ENCODE measurements around the gene CAPN2.
"Not testable (repeated sequence)": the region's sequence is repeated elsewhere in the genome, so short reads cannot be mapped to it uniquely, and the experiment has no call there.

CAPN2 gene

DNA sequence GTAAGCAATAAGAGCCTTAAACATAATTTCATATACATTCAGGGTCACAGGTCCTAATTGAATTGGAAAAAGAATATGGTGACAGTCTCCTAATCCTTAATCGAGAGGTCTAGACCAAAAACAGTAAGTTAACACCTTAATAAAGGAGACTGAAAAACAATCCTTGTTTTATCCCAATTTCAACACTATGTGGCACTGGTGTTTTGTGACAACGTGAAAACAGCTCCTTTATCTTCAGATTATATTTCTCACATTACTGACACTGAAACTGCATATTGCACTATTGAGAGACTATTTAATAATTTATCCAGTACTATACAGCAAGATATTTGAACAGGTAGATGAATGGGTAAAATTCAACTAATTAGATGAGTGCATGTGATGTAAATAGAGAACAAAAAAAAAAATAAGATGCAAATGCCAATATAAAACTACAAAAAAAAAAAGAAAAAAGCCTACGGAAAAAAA is 99.3 kb downstream of the CAPN2 start:
- no peak for DNase-seq (ENCODE audit: insufficient read length, low spot score)
- peak; percentile 86 for TF ChIP-seq CTCF (IDR thresholded peaks at IDR 0.05; ENCODE audit: insufficient read depth, missing control alignments)
- peak; percentile 99 for FAIRE-seq

DNA sequence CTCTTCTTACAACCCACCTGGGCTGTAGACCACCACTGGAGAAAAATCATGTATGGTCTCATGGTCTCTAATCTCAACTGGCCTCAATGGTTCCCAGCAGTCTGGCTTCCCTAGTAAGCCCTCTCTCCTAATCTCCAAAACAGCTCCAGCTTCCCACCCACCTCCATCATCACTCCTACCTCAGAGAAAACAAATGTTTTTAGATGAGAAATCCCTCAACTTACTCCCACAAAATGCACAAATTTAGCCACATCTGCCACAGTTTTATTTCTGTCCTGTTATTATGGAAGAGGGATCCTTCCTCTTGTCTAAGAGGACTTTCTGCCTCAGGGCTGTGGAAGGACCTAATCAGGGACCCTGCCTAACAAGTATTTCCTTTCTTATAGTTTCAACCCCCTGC is 101.3 kb downstream of the CAPN2 start:
- no peak for TF ChIP-seq CTCF (IDR thresholded peaks at IDR 0.05; ENCODE audit: insufficient read depth, missing control alignments)
- DNase-seq (ENCODE audit: insufficient read length, low spot score) (no peak), FAIRE-seq (no peak)

GRCh38 chr1:223815020-223815853 is 102.9 kb downstream of the CAPN2 start:
- FAIRE-seq (peak; percentile 6), DNase-seq (ENCODE audit: insufficient read length, low spot score) (no peak)
- no peak for TF ChIP-seq CTCF (IDR thresholded peaks at IDR 0.05; ENCODE audit: insufficient read depth, missing control alignments)

GRCh38 chr1:223815865-223816264 is 103.5 kb downstream of the CAPN2 start:
- TF ChIP-seq CTCF (IDR thresholded peaks at IDR 0.05; ENCODE audit: insufficient read depth, missing control alignments): no peak
- peak; percentile 64 for FAIRE-seq
- DNase-seq (ENCODE audit: insufficient read length, low spot score): no peak

- not testable (repeated sequence) for FAIRE-seq
Measured at GRCh38 chr1:223817265-223817664, 104.9 kb downstream of the CAPN2 start.

GRCh38 chr1:223819730-223820514 is 107.6 kb downstream of the CAPN2 start:
- TF ChIP-seq CTCF (IDR thresholded peaks at IDR 0.05; ENCODE audit: insufficient read depth, missing control alignments): no peak
- DNase-seq (ENCODE audit: insufficient read length, low spot score): no peak

More at GRCh38 chr1:223817265-223817664, 104.9 kb downstream of the CAPN2 start:
- not testable (repeated sequence) for DNase-seq (ENCODE audit: insufficient read length, low spot score)

DNA sequence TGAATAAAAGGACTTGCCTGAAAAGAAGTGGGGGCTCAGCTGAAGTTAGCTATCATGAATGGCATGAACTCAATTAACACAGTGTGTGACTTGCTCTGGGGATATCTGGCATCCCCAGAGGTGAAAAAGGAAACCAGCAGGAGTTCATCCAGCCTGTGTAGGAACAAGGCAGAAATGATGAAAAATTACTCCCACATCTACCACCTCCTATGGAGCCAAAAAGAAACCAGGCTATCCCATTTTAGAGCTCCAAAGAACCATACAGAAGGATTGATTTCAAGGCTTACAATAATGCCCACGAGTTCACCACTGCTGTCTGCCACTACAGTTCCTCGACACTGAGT is 108.1 kb downstream of the CAPN2 start:
- no peak for TF ChIP-seq CTCF (IDR thresholded peaks at IDR 0.05; ENCODE audit: insufficient read depth, missing control alignments)
- FAIRE-seq (no peak), DNase-seq (ENCODE audit: insufficient read length, low spot score) (no peak)

More at GRCh38 chr1:223819730-223820514, 107.6 kb downstream of the CAPN2 start:
- FAIRE-seq: no peak

Data from D721Med (cell line).